Neural cell (in vitro differentiated cells): ENCODE measurements around the gene HOXB7.

ENCODE experiments used
- MXI1 ChIP-seq: fragments of 450-650 bp; conservative IDR thresholded peaks from 2 replicates; pipeline ENCODE4 v1.6.1; 2014; ENCODE audit warnings: antibody characterized with exemption, mild to moderate bottlenecking; ENCODE audit not compliant: poor library complexity, severe bottlenecking
- TAF1 ChIP-seq: IDR thresholded peaks from 2 replicates; pipeline ENCODE4 v1.6.1; 2012; ENCODE audit warnings: low read depth
- TF ChIP-seq, protein P1 (sequence below): fragments of 450-650 bp; IDR thresholded peaks from 2 replicates; pipeline ENCODE4 v1.5.1; 2014; ENCODE audit warnings: antibody characterized with exemption, mild to moderate bottlenecking, moderate library complexity; ENCODE audit not compliant: poor library complexity, severe bottlenecking

- TF ChIP-seq, protein P1, sequence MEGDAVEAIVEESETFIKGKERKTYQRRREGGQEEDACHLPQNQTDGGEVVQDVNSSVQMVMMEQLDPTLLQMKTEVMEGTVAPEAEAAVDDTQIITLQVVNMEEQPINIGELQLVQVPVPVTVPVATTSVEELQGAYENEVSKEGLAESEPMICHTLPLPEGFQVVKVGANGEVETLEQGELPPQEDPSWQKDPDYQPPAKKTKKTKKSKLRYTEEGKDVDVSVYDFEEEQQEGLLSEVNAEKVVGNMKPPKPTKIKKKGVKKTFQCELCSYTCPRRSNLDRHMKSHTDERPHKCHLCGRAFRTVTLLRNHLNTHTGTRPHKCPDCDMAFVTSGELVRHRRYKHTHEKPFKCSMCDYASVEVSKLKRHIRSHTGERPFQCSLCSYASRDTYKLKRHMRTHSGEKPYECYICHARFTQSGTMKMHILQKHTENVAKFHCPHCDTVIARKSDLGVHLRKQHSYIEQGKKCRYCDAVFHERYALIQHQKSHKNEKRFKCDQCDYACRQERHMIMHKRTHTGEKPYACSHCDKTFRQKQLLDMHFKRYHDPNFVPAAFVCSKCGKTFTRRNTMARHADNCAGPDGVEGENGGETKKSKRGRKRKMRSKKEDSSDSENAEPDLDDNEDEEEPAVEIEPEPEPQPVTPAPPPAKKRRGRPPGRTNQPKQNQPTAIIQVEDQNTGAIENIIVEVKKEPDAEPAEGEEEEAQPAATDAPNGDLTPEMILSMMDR = no peak
- no peak for TF ChIP-seq MXI1
- TF ChIP-seq TAF1 = no peak
These were observed 10.3 kb downstream of the HOXB7 start for GRCh38 chr17:48600244-48601098.
